HEK293T (cell line): ENCODE measurements around the gene SLC25A25.

Experiments
- CTCF ChIA-PET: fragments of 350-600 bp; formaldehyde crosslinking; extraction: SDS; loops from one replicate; lab custom pipeline; 2021; ENCODE audit warnings: antibody characterized with exemption, inconsistent platforms; lab: Yijun Ruan, JAX
- POLR2A ChIA-PET: fragments of 350-600 bp; formaldehyde crosslinking; extraction: SDS; loops from one replicate; lab custom pipeline; 2020; ENCODE audit warnings: antibody characterized with exemption, inconsistent platforms; lab: Yijun Ruan, JAX
- DNase-seq: peaks from one replicate; pipeline ENCODE4 v3.0.0; 2012; ENCODE audit warnings: mixed read lengths; ENCODE audit errors: extremely low spot score
- ARNT ChIP-seq: fragments of 450-650 bp; IDR thresholded peaks from 2 replicates; pipeline ENCODE4 v1.6.1; 2017; ENCODE audit warnings: mild to moderate bottlenecking
- BHLHE40 ChIP-seq: fragments of 450-650 bp; IDR thresholded peaks from 2 replicates; pipeline ENCODE4 v1.6.1; 2016; ENCODE audit warnings: mild to moderate bottlenecking, moderate library complexity, borderline replicate concordance
- CTBP1 ChIP-seq: fragments of 450-650 bp; IDR thresholded peaks from 2 replicates; pipeline ENCODE4 v1.6.1; 2016; ENCODE audit warnings: borderline replicate concordance
- ELF4 ChIP-seq: fragments of 450-650 bp; IDR thresholded peaks from 2 replicates; pipeline ENCODE4 v1.6.1; 2017; ENCODE audit warnings: antibody characterized with exemption
- FOXA1 ChIP-seq: fragments of 450-650 bp; IDR thresholded peaks from 2 replicates; pipeline ENCODE4 v1.6.1; 2016; ENCODE audit warnings: mild to moderate bottlenecking
- FOXK2 ChIP-seq: fragments of 450-650 bp; IDR thresholded peaks from 2 replicates; pipeline ENCODE4 v1.6.1; 2016; ENCODE audit warnings: mild to moderate bottlenecking
- FOXM1 ChIP-seq: fragments of 450-650 bp; IDR thresholded peaks from 2 replicates; pipeline ENCODE4 v1.6.1; 2017; ENCODE audit warnings: mild to moderate bottlenecking, borderline replicate concordance
- HDGF ChIP-seq: fragments of 450-650 bp; IDR thresholded peaks from 2 replicates; pipeline ENCODE4 v1.6.1; 2017; ENCODE audit warnings: antibody characterized with exemption, borderline replicate concordance
- L3MBTL2 ChIP-seq: fragments of 450-650 bp; conservative IDR thresholded peaks from 2 replicates; pipeline ENCODE4 v1.6.1; 2016; ENCODE audit warnings: mild to moderate bottlenecking
- LEF1 ChIP-seq: fragments of 450-650 bp; IDR thresholded peaks from 2 replicates; pipeline ENCODE4 v1.6.1; 2017; ENCODE audit warnings: mild to moderate bottlenecking, borderline replicate concordance
- NFRKB ChIP-seq: fragments of 450-650 bp; IDR thresholded peaks from 2 replicates; pipeline ENCODE4 v1.6.1; 2016; ENCODE audit warnings: mild to moderate bottlenecking, moderate library complexity
- PKNOX1 ChIP-seq: fragments of 450-650 bp; IDR thresholded peaks from 2 replicates; pipeline ENCODE4 v1.6.1; 2016
- SP1 ChIP-seq: fragments of 450-650 bp; IDR thresholded peaks from 2 replicates; pipeline ENCODE4 v1.6.1; 2017
- SUZ12 ChIP-seq: fragments of 450-650 bp; IDR thresholded peaks from 2 replicates; pipeline ENCODE4 v1.6.1; 2016; ENCODE audit warnings: mild to moderate bottlenecking
- TARDBP ChIP-seq: fragments of 450-650 bp; IDR thresholded peaks from 2 replicates; pipeline ENCODE4 v1.6.1; 2016
- ZNF384 ChIP-seq: fragments of 450-650 bp; IDR thresholded peaks from 2 replicates; pipeline ENCODE4 v1.6.1; 2016

Gene SLC25A25

DNA sequence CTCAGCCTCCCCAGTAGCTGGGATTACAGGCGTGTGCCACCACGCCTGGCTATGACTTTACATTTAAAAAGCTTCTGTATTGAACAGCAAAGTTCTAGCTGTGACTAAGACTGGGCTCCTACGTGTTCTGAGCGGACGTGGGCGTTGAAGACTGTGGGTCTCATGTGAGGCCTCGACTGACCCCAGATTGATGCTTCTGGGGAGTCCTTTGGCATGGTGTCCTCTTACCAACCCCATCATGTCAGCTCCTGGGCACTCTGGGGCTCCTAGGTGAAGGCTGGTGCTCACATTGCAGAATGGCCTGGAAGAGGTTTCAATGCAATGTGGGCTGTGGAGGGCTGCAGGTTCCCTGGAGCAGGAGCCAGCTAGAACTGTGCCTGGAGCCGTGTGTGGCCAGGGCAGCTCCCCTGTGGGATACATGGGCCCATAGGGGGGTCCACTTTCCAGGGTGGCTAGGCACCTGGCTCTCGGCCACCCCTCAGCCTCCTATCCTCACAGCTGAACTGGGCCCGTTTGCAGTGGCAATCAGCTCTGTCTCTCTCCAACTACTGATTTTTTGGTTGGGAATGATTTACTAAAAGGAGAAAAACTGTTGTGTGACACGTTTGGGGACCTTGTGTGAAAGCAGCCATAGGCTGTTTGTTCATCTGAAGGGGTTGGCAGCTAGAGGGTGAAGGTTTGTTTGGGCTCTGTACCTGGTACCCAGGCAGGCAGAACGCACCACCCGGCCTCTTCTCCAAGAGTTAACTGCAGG, 29.7 kb downstream of the SLC25A25 start:
- CTCF ChIA-PET, result interaction anchor here (0.5 to 3.4 kb wide), 3 partner anchors 20 to 27 kb away, joined by 3 to 12 read pairs (median 6); no protein-coding TSS in a partner anchor
- TF ChIP-seq FOXK2 (no peak), SUZ12 (no peak), ARNT (no peak), NFRKB (no peak), FOXM1 (no peak), PKNOX1 (no peak), ZNF384 (no peak), HDGF (no peak), ELF4 (no peak), TARDBP (no peak), CTBP1 (no peak), FOXA1 (no peak), L3MBTL2 (no peak), BHLHE40 (no peak), SP1 (no peak)
- POLR2A ChIA-PET, result interaction anchor here (0.7 to 1.1 kb wide), 3 partner anchors 15 to 30 kb away, joined by 3 to 4 read pairs (median 4); partner anchors contain the start of gene SLC25A25
- DNase-seq, result no peak

- ChIA-PET CTCF (interaction anchor here (3.4 kb wide), 1 partner anchor 19 kb away, joined by 12 read pairs; no protein-coding TSS in a partner anchor), POLR2A (interaction anchor here (1.0 to 1.1 kb wide), 3 partner anchors 16 to 32 kb away, joined by 3 to 4 read pairs (median 4); partner anchors contain the start of gene NAIF1)
- TF ChIP-seq NFRKB (no peak), L3MBTL2 (peak; percentile 63; the same call in 1 of the 2 replicates), ELF4 (no peak), BHLHE40 (no peak), LEF1 (no peak), SP1 (no peak), FOXM1 (no peak), FOXK2 (no peak), HDGF (no peak; the same call in 1 of the 2 replicates), ARNT (no peak), SUZ12 (no peak), PKNOX1 (peak; percentile 45; the same call in 1 of the 2 replicates), TARDBP (no peak), ZNF384 (no peak), CTBP1 (no peak), FOXA1 (no peak)
- peak; percentile 88 for DNase-seq
Observed at GRCh38 chr9:128098297-128099230, 30.5 kb downstream of the SLC25A25 start.

- no peak for DNase-seq
- no peak for TF ChIP-seq HDGF
- peak; percentile 29; the same call in 1 of the 2 replicates for TF ChIP-seq PKNOX1
- POLR2A ChIA-PET, result interaction anchor here (1.1 kb wide), 1 partner anchor 33 kb away, joined by 3 read pairs; the partner anchor contains the start of gene NAIF1
- CTCF ChIA-PET, result interaction anchor here (3.4 kb wide), 1 partner anchor 18 kb away, joined by 12 read pairs; no protein-coding TSS in a partner anchor
Observed at GRCh38 chr9:128099231-128099931, 31.3 kb downstream of the SLC25A25 start.

DNA sequence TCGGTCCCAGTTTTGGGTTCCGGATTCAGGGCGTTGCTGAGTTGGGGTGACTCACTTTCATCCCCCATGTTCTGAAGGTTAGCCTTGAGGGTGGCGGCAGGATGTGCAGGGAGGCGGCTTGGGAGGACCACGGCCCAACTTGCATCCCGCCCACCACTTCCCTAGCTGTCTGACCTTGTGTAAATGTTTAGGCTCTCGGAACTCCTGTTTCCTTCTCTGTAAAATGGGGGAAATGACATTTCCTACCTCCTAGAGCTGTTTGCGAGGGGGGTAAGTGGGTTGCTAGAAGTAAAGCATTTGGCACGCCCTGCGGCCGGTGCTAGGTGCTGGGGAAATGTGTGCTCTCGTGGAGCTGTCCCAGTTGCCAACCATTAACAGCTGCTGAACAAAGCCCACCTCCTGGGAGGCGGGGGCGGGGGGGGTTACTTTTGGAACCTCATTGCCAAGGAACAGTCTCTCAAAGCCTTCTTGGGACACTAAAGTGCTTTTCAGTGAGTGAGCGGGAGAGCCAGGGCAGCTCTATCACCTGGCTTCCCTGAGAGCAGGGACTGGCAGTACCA, 32.0 kb downstream of the SLC25A25 start:
- CTCF ChIA-PET, result interaction anchor here (0.6 kb wide), 1 partner anchor 157 kb away, joined by 3 read pairs; no protein-coding TSS in a partner anchor
- TF ChIP-seq L3MBTL2, result no peak
- no peak for TF ChIP-seq ZNF384
- TF ChIP-seq ELF4, result no peak
- no peak for TF ChIP-seq NFRKB
- no peak for TF ChIP-seq TARDBP
- no peak for TF ChIP-seq FOXA1
- no peak for TF ChIP-seq CTBP1
- POLR2A ChIA-PET, result interaction anchor here (0.9 to 1.1 kb wide), 2 partner anchors 16 to 33 kb away, joined by 3 read pairs; partner anchors contain the start of gene NAIF1
- no peak for DNase-seq

GRCh38 chr9:128100581-128100980, 32.5 kb downstream of the SLC25A25 start:
- ChIA-PET POLR2A (interaction anchor here (0.9 kb wide), 1 partner anchor 16 kb away, joined by 3 read pairs; no protein-coding TSS in a partner anchor), CTCF (interaction anchor here (0.6 kb wide), 1 partner anchor 158 kb away, joined by 3 read pairs; no protein-coding TSS in a partner anchor)
- no peak for DNase-seq
- no peak for TF ChIP-seq NFRKB
- TF ChIP-seq ELF4, result no peak
